DND-41 (cell line): ENCODE results near the gene BORCS5.

Experiments used
- EZH2 ChIP-seq: IDR thresholded peaks from 3 replicates; pipeline ENCODE4 v1.6.1; 2012; ENCODE audit warnings: borderline replicate concordance, low read depth, mild to moderate bottlenecking, moderate library complexity, low read length, inconsistent platforms; ENCODE audit not compliant: severe bottlenecking
- TF ChIP-seq, protein P1 (sequence below): IDR thresholded peaks from 2 replicates; pipeline ENCODE4 v1.5.1; 2012; ENCODE audit warnings: borderline replicate concordance, low read length, moderate library complexity, mild to moderate bottlenecking; ENCODE audit not compliant: poor library complexity, severe bottlenecking; ENCODE audit errors: extremely low read depth

DNA sequence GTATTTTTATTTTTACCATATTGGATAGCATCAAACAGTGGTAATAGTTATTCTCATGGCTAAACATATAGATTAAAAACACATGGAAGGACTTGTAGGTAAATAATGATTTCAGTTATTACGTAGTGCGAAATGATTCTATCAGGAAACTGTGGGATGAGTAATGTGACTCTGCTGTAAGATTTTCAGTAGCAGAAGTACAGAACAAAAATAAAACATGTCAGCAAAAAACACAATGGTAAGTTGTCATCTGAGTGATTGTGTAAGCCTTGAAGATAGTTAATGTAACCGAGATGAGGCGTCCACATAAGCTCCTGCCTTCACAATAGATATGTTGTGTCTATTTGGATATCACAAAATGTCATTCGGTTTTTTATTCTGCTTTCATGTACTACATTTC, 99.8 kb downstream of the BORCS5 start:
- TF ChIP-seq, protein P1, sequence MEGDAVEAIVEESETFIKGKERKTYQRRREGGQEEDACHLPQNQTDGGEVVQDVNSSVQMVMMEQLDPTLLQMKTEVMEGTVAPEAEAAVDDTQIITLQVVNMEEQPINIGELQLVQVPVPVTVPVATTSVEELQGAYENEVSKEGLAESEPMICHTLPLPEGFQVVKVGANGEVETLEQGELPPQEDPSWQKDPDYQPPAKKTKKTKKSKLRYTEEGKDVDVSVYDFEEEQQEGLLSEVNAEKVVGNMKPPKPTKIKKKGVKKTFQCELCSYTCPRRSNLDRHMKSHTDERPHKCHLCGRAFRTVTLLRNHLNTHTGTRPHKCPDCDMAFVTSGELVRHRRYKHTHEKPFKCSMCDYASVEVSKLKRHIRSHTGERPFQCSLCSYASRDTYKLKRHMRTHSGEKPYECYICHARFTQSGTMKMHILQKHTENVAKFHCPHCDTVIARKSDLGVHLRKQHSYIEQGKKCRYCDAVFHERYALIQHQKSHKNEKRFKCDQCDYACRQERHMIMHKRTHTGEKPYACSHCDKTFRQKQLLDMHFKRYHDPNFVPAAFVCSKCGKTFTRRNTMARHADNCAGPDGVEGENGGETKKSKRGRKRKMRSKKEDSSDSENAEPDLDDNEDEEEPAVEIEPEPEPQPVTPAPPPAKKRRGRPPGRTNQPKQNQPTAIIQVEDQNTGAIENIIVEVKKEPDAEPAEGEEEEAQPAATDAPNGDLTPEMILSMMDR, result no peak
- no peak for TF ChIP-seq EZH2
